Measurements from ENCODE around the gene PSMA8.

- TF ChIP-seq POLR2A (IDR thresholded peaks at IDR 0.05), result no peak
- TF ChIP-seq CTCF (IDR thresholded peaks at IDR 0.05), result no peak
Observed at GRCh38 chr18:26205318-26205717, 71.6 kb downstream of the PSMA8 start.
